Common myeloid progenitor, CD34-positive (primary cell): ENCODE measurements around the gene IFI35.

Experiments used
- CTCF ChIA-PET: fragments of 350-600 bp; sonication (Branson Sonifier 250); formaldehyde crosslinking; loops from one replicate; lab custom pipeline; 2021; ENCODE audit warnings: antibody characterized with exemption; lab: Charles Lee
- POLR2A ChIA-PET: fragments of 350-600 bp; sonication (Branson Sonifier 250); formaldehyde crosslinking; loops from one replicate; lab custom pipeline; 2021; ENCODE audit warnings: antibody characterized with exemption; lab: Charles Lee
- DNase-seq, 3 donors: peaks; one replicate each; pipeline versions ENCODE4 v3.0.0 to v3.0.0-alpha.2; 2013
- H3K27ac ChIP-seq, 2 experiments: 1 replicate in 1 of 2; 2 replicates in 1 of 2; pipeline ENCODE4 v1.7.0; 2013; ENCODE audit warnings: inconsistent platforms in 2 of 2, low read length in 2 of 2, mild to moderate bottlenecking in 2 of 2, low read depth in 1 of 2, moderate library complexity in 1 of 2; ENCODE audit not compliant: severe bottlenecking in 2 of 2, insufficient read depth in 1 of 2, poor library complexity in 1 of 2
- H3K27me3 ChIP-seq, 5 experiments: replicated peaks in 2 of 5; 1 replicate in 3 of 5; 2 replicates in 2 of 5; pipeline versions ENCODE4 v1.6.1 to v1.7.0; 2013; ENCODE audit warnings: low read length in 4 of 5, mild to moderate bottlenecking in 2 of 5, moderate library complexity in 2 of 5, inconsistent platforms in 1 of 5; ENCODE audit not compliant: insufficient read depth in 5 of 5, control insufficient read depth in 4 of 5
- H3K36me3 ChIP-seq, 4 experiments: 1 replicate in 2 of 4; 2 replicates in 2 of 4; pipeline versions ENCODE4 v1.6.1 to v1.7.0; 2013; ENCODE audit warnings: low read length in 3 of 4, control low read depth in 1 of 4, mild to moderate bottlenecking in 1 of 4; ENCODE audit not compliant: control insufficient read depth in 4 of 4, insufficient read depth in 4 of 4
- H3K4me1 ChIP-seq, 4 experiments: 1 replicate in 3 of 4; 2 replicates in 1 of 4; pipeline versions ENCODE4 v1.6.1 to v1.7.1; 2013; ENCODE audit warnings: low read length in 3 of 4, mild to moderate bottlenecking in 3 of 4, control low read depth in 1 of 4, inconsistent platforms in 1 of 4, moderate library complexity in 1 of 4; ENCODE audit not compliant: control insufficient read depth in 4 of 4, insufficient read depth in 4 of 4; ENCODE audit errors: control extremely low read depth in 1 of 4
- H3K4me3 ChIP-seq, 7 experiments: 1 replicate in 4 of 7; 2 replicates in 3 of 7; pipeline versions ENCODE4 v1.5.1 to v1.7.0; 2013; ENCODE audit warnings: mild to moderate bottlenecking in 7 of 7, low read length in 6 of 7, moderate library complexity in 6 of 7, inconsistent platforms in 2 of 7, low read depth in 2 of 7, control low read depth in 1 of 7; ENCODE audit not compliant: insufficient read depth in 4 of 7, control insufficient read depth in 1 of 7; ENCODE audit errors: extremely low read depth in 1 of 7
- H3K9me3 ChIP-seq, 5 experiments: 1 replicate in 4 of 5; 2 replicates in 1 of 5; pipeline versions ENCODE4 v1.6.1 to v1.7.1; 2013; ENCODE audit warnings: low read length in 4 of 5, mild to moderate bottlenecking in 2 of 5, inconsistent platforms in 1 of 5, low read depth in 1 of 5, moderate library complexity in 1 of 5; ENCODE audit not compliant: control insufficient read depth in 4 of 5, insufficient read depth in 2 of 5; ENCODE audit errors: control extremely low read depth in 1 of 5
- WGBS: methylation state at CpG from one replicate; pipeline ENCODE4 v1.1.5; 2013; ENCODE audit not compliant: insufficient coverage; 5-methylcytosine and 5-hydroxymethylcytosine counted together

Gene IFI35

GRCh38 chr17:43027091-43028032, 20.8 kb downstream of the IFI35 start:
- CTCF ChIA-PET: interaction anchor here (0.7 to 1.0 kb wide), 2 partner anchors 9 to 29 kb away, joined by 3 read pairs; partner anchors contain the start of gene RPL27
- H3K27ac ChIP-seq: no peak overlapping the region
- no peak overlapping the region for H3K4me3 ChIP-seq
- 50% methylated on average over 2 of the region's 9 CpGs for WGBS
- no peaks in the 10 kb centered on the region for H3K9me3 ChIP-seq
- peaks cover 0 to 3% (median 0%) of the 10 kb centered on the region in 5 experiments for H3K27me3 ChIP-seq
- H3K36me3 ChIP-seq: no peaks in the 10 kb centered on the region
- POLR2A ChIA-PET: interaction anchor here (1.1 kb wide), 1 partner anchor 15 kb away, joined by 3 read pairs; no protein-coding TSS in a partner anchor
- no peak for DNase-seq
- peaks cover 0 to 21% (median 12%) of the 10 kb centered on the region in 4 experiments for H3K4me1 ChIP-seq

GRCh38 chr17:43028221-43028861, 21.8 kb downstream of the IFI35 start:
- H3K4me1 ChIP-seq: peaks cover 0 to 17% (median 11%) of the 10 kb centered on the region in 4 experiments
- no peak overlapping the region for H3K4me3 ChIP-seq
- no peaks in the 10 kb centered on the region for H3K36me3 ChIP-seq
- WGBS: 100% methylated on average over 6 of the region's 17 CpGs
- CTCF ChIA-PET: interaction anchor here (0.7 to 1.2 kb wide), 2 partner anchors 30 to 49 kb away, joined by 3 read pairs; partner anchors contain the start of gene RPL27
- H3K9me3 ChIP-seq: no peaks in the 10 kb centered on the region
- POLR2A ChIA-PET: interaction anchor here (0.6 kb wide), 1 partner anchor 101 kb away, joined by 5 read pairs; no protein-coding TSS in a partner anchor
- peaks cover 0 to 3% (median 0%) of the 10 kb centered on the region in 5 experiments for H3K27me3 ChIP-seq
- no peak for DNase-seq
- H3K27ac ChIP-seq: no peak overlapping the region

GRCh38 chr17:43030137-43030767, 23.7 kb downstream of the IFI35 start:
- peaks cover 0 to 5% (median 1%) of the 10 kb centered on the region in 4 experiments for H3K4me1 ChIP-seq
- peaks cover 0 to 2% (median 0%) of the 10 kb centered on the region in 4 experiments for H3K36me3 ChIP-seq
- DNase-seq: no peak
- no peaks in the 10 kb centered on the region for H3K9me3 ChIP-seq
- H3K27ac ChIP-seq: no peak overlapping the region
- H3K27me3 ChIP-seq: peaks cover 0 to 3% (median 0%) of the 10 kb centered on the region in 5 experiments
- POLR2A ChIA-PET: interaction anchor here (0.5 kb wide), 1 partner anchor 77 kb away, joined by 3 read pairs; no protein-coding TSS in a partner anchor
- no peak overlapping the region for H3K4me3 ChIP-seq
- WGBS: 92% methylated on average over 6 of the region's 6 CpGs
- CTCF ChIA-PET: interaction anchor here (2.1 kb wide), 1 partner anchor 23 kb away, joined by 4 read pairs; the partner anchor contains the start of gene IFI35

- Histone ChIP-seq H3K36me3 (peaks cover 0 to 3% (median 0%) of the 10 kb centered on the region in 4 experiments), H3K9me3 (no peaks in the 10 kb centered on the region), H3K4me1 (no peaks in the 10 kb centered on the region), H3K27me3 (no peaks in the 10 kb centered on the region), H3K4me3 (no peak overlapping the region), H3K27ac (no peak overlapping the region)
- WGBS: 93% methylated on average over 2 of the region's 3 CpGs
- ChIA-PET POLR2A (no interaction called here), CTCF (interaction anchor here (1.0 to 2.1 kb wide), 2 partner anchors 9 to 25 kb away, joined by 4 read pairs; partner anchors contain the start of gene IFI35)
- no peak for DNase-seq
Observed at GRCh38 chr17:43031666-43032065, 25.1 kb downstream of the IFI35 start.

GRCh38 chr17:43033948-43034881, 27.6 kb downstream of the IFI35 start:
- no peaks in the 10 kb centered on the region for H3K4me1 ChIP-seq
- H3K27ac ChIP-seq: no peak overlapping the region
- H3K9me3 ChIP-seq: no peaks in the 10 kb centered on the region
- no peak for DNase-seq
- H3K27me3 ChIP-seq: no peaks in the 10 kb centered on the region
- no peak overlapping the region for H3K4me3 ChIP-seq
- ChIA-PET POLR2A (interaction anchor here (0.6 kb wide), 1 partner anchor 21 kb away, joined by 3 read pairs; no protein-coding TSS in a partner anchor), CTCF (no interaction called here)
- peaks cover 0 to 3% (median 0%) of the 10 kb centered on the region in 4 experiments for H3K36me3 ChIP-seq
- 83% methylated on average over 5 of the region's 12 CpGs for WGBS

- Histone ChIP-seq H3K9me3 (no peaks in the 10 kb centered on the region), H3K4me3 (no peak overlapping the region), H3K36me3 (peaks cover 0 to 3% (median 0%) of the 10 kb centered on the region in 4 experiments), H3K27me3 (no peaks in the 10 kb centered on the region), H3K4me1 (no peaks in the 10 kb centered on the region), H3K27ac (no peak overlapping the region)
- POLR2A ChIA-PET: no interaction called here
- WGBS: 100% methylated on average over 3 of the region's 3 CpGs
- no peak for DNase-seq
- CTCF ChIA-PET: no interaction called here
Observed at GRCh38 chr17:43034894-43035293, 28.3 kb downstream of the IFI35 start.
